SK-N-SH (cell line): ENCODE measurements around the gene ZNF32. TPM values are rescaled to one million over a fixed set of nuclear protein-coding genes. Genes with fewer than 3 reads are reported as not detected.

Experiments
- CTCF ChIA-PET: fragments of 300-600, 350-600 bp; formaldehyde crosslinking; extraction: SDS; loops from one replicate; lab custom pipeline; 2021; lab: Yijun Ruan, JAX
- POLR2A ChIA-PET: fragments of 350-600 bp; sonication (Branson Sonifier 250); formaldehyde crosslinking; extraction: SDS; loops from one replicate; lab custom pipeline; 2020; ENCODE audit warnings: antibody characterized with exemption, inconsistent platforms; lab: Yijun Ruan, JAX
- DNase-seq: peaks from one replicate; pipeline ENCODE4 v3.0.0; 2012
- H2AFZ ChIP-seq: fragments of 200-600 bp; sonication (generic); 2 replicates; pipeline ENCODE4 v1.8.1; 2016; ENCODE audit warnings: antibody characterized with exemption, mild to moderate bottlenecking, low read depth
- H3F3A ChIP-seq: fragments of 200-600 bp; sonication (generic); replicated peaks from 2 replicates; pipeline ENCODE3; 2016; ENCODE audit warnings: antibody characterized with exemption, mild to moderate bottlenecking; ENCODE audit not compliant: insufficient read depth
- H3K27ac ChIP-seq, 2 experiments: fragments of 200-500 bp in 1 of 2; fragments of 200-600 bp in 1 of 2; sonication (Bioruptor generic) in 1 of 2; sonication (generic), shearing (Covaris generic) in 1 of 2; 2 replicates each; pipeline versions ENCODE4 v1.5.1 to v1.6.1; 2014 to 2016; ENCODE audit warnings: low read depth in 2 of 2, inconsistent platforms in 1 of 2, low read length in 1 of 2, mild to moderate bottlenecking in 1 of 2, mixed read lengths in 1 of 2
- H3K27me3 ChIP-seq: fragments of 200-600 bp; sonication (generic), shearing (Covaris generic); 2 replicates; pipeline ENCODE4 v1.6.1; 2016; ENCODE audit warnings: mixed run types; ENCODE audit not compliant: insufficient read depth
- H3K36me3 ChIP-seq, 2 experiments: fragments of 200-500 bp in 1 of 2; fragments of 200-600 bp in 1 of 2; sonication (Bioruptor generic) in 1 of 2; sonication (generic) in 1 of 2; replicated peaks in 1 of 2; 2 replicates each; pipeline versions ENCODE3 to v1.5.1; 2014 to 2016; ENCODE audit warnings: low read length in 1 of 2, mild to moderate bottlenecking in 1 of 2; ENCODE audit not compliant: insufficient read depth in 2 of 2, control insufficient read depth in 1 of 2
- H3K4me1 ChIP-seq, 2 experiments: fragments of 200-500 bp in 1 of 2; fragments of 200-600 bp in 1 of 2; sonication (Bioruptor generic) in 1 of 2; sonication (generic), shearing (Covaris generic) in 1 of 2; 2 replicates each; pipeline versions ENCODE4 v1.5.1 to v1.6.1; 2014 to 2016; ENCODE audit warnings: low read depth in 1 of 2, low read length in 1 of 2, mixed run types in 1 of 2; ENCODE audit not compliant: insufficient read depth in 2 of 2, control insufficient read depth in 1 of 2
- H3K4me2 ChIP-seq: fragments of 200-600 bp; sonication (generic), shearing (Covaris generic); 2 replicates; pipeline ENCODE4 v1.6.1; 2017; ENCODE audit warnings: mixed run types
- H3K4me3 ChIP-seq, 2 experiments: fragments of 200-500 bp in 1 of 2; fragments of 200-600 bp in 1 of 2; sonication (Bioruptor generic) in 1 of 2; sonication (generic), shearing (Covaris generic) in 1 of 2; 2 replicates each; pipeline versions ENCODE4 v1.5.1 to v1.8.1; 2014 to 2016; ENCODE audit warnings: low read depth in 2 of 2, inconsistent platforms in 1 of 2, low read length in 1 of 2, mild to moderate bottlenecking in 1 of 2, mixed read lengths in 1 of 2, moderate library complexity in 1 of 2
- H3K79me2 ChIP-seq: fragments of 200-600 bp; sonication (generic); 2 replicates; pipeline ENCODE4 v1.8.1; 2017; ENCODE audit warnings: mild to moderate bottlenecking; ENCODE audit not compliant: insufficient read depth
- H3K9ac ChIP-seq: fragments of 200-600 bp; sonication (generic); 2 replicates; pipeline ENCODE4 v1.6.1; 2017; ENCODE audit warnings: mixed run types
- H3K9me2 ChIP-seq: fragments of 200-600 bp; sonication (generic); 2 replicates; pipeline ENCODE4 v1.6.1; 2017; ENCODE audit warnings: mixed run types
- H3K9me3 ChIP-seq: fragments of 200-600 bp; sonication (generic); 2 replicates; pipeline ENCODE4 v1.6.1; 2017; ENCODE audit warnings: mixed run types, mild to moderate bottlenecking, moderate library complexity
- H4K20me1 ChIP-seq: fragments of 200-600 bp; sonication (generic); 2 replicates; pipeline ENCODE4 v1.6.1; 2017; ENCODE audit warnings: mild to moderate bottlenecking, mixed run types; ENCODE audit not compliant: insufficient read depth
- CHD2 ChIP-seq: fragments of 150-350 bp; IDR thresholded peaks from 2 replicates; pipeline ENCODE4 v1.6.1; 2018; ENCODE audit warnings: low read length; ENCODE audit not compliant: partially characterized antibody
- CTCF ChIP-seq: fragments of 200-600 bp; sonication (generic); IDR thresholded peaks from 2 replicates; pipeline ENCODE4 v1.6.1; 2017; ENCODE audit warnings: antibody characterized with exemption, mild to moderate bottlenecking, moderate library complexity
- EP300 ChIP-seq, 2 experiments: IDR thresholded peaks; 2 replicates each; pipeline versions ENCODE4 v1.4.0 to v1.6.1; 2012; ENCODE audit warnings: borderline replicate concordance in 1 of 2, low read depth in 1 of 2, low read length in 1 of 2
- EZH2phosphoT487 ChIP-seq: fragments of 200-600 bp; sonication (generic); IDR thresholded peaks from 2 replicates; pipeline ENCODE4 v1.6.1; 2017; ENCODE audit warnings: low read depth, mixed run types, mild to moderate bottlenecking, antibody characterized with exemption, moderate library complexity, borderline replicate concordance
- FOXJ3 ChIP-seq: sonication (generic); formaldehyde crosslinking; IDR thresholded peaks from 2 replicates; pipeline ENCODE4 v1.5.1; 2020; ENCODE audit warnings: mild to moderate bottlenecking, missing genetic modification reagents
- GATA2 ChIP-seq: sonication (generic); formaldehyde crosslinking; IDR thresholded peaks from 2 replicates; pipeline ENCODE4 v1.5.0; 2020; ENCODE audit warnings: mild to moderate bottlenecking, missing genetic modification reagents
- JUND ChIP-seq: IDR thresholded peaks from 2 replicates; pipeline ENCODE4 v1.4.0; 2012
- NFIC ChIP-seq: IDR thresholded peaks from 2 replicates; pipeline ENCODE4 v1.4.0; 2012; ENCODE audit warnings: borderline replicate concordance
- NRF1 ChIP-seq: IDR thresholded peaks from 2 replicates; pipeline ENCODE4 v1.6.1; 2012; ENCODE audit warnings: low read depth, mild to moderate bottlenecking, low read length
- POLR2AphosphoS5 ChIP-seq: IDR thresholded peaks from 2 replicates; pipeline ENCODE4 v1.6.1; 2012; ENCODE audit warnings: low read depth, low read length
- RAD21 ChIP-seq: IDR thresholded peaks from 2 replicates; pipeline ENCODE4 v1.6.1; 2012; ENCODE audit warnings: mild to moderate bottlenecking, low read length
- RCOR1 ChIP-seq: fragments of 150-350 bp; IDR thresholded peaks from 2 replicates; pipeline ENCODE4 v1.6.1; 2017; ENCODE audit warnings: antibody characterized with exemption, low read length
- RFX5 ChIP-seq: IDR thresholded peaks from 2 replicates; pipeline ENCODE4 v1.6.1; 2012; ENCODE audit warnings: mild to moderate bottlenecking, improper control_type of control experiment, low read length
- RXRA ChIP-seq: IDR thresholded peaks from 2 replicates; pipeline ENCODE4 v1.4.0; 2012; ENCODE audit warnings: low read depth, mild to moderate bottlenecking, borderline replicate concordance
- SIN3A ChIP-seq: IDR thresholded peaks from 2 replicates; pipeline ENCODE4 v1.6.1; 2012; ENCODE audit warnings: low read depth, mild to moderate bottlenecking, low read length, moderate library complexity, borderline replicate concordance
- SMC3 ChIP-seq: IDR thresholded peaks from 2 replicates; pipeline ENCODE4 v1.6.1; 2012; ENCODE audit warnings: low read depth, low read length, improper control_type of control experiment
- TAF1 ChIP-seq: IDR thresholded peaks from 2 replicates; pipeline ENCODE4 v1.6.1; 2012; ENCODE audit warnings: low read depth, mild to moderate bottlenecking, low read length, moderate library complexity, borderline replicate concordance
- TCF12 ChIP-seq: IDR thresholded peaks from 2 replicates; pipeline ENCODE4 v1.4.0; 2012
- TEAD4 ChIP-seq: IDR thresholded peaks from 2 replicates; pipeline ENCODE4 v1.4.0; 2012; ENCODE audit warnings: mild to moderate bottlenecking, borderline replicate concordance; ENCODE audit not compliant: insufficient read depth
- WGBS: methylation state at CpG from one replicate; pipeline ENCODE4 v1.1.6; 2017; ENCODE audit warnings: low lambda C conversion rate; 5-methylcytosine and 5-hydroxymethylcytosine counted together
- polyA plus RNA-seq, 3 experiments: library from polyadenylated mRNA; depleted of rRNA; stranded (reverse); fragments of >200 nt; gene quantifications; 2 replicates each; pipeline ENCODE4 v1.2.3, GENCODE V29; 2012
- TF ChIP-seq, protein P1 (sequence below): IDR thresholded peaks from 2 replicates; pipeline ENCODE4 v1.4.0; 2012; ENCODE audit warnings: low read depth, borderline replicate concordance
- TF ChIP-seq, protein P2 (sequence below): fragments of 150-350 bp; IDR thresholded peaks from 2 replicates; pipeline ENCODE4 v1.6.1; 2017; ENCODE audit warnings: antibody characterized with exemption, low read length, low read depth, borderline replicate concordance
- TF ChIP-seq, protein P3 (sequence below): fragments of 150-350 bp; IDR thresholded peaks from 2 replicates; pipeline ENCODE4 v1.6.1; 2016; ENCODE audit warnings: mild to moderate bottlenecking, low read depth, low read length

ZNF32 gene
- polyA plus RNA-seq, 1 of the 3 experiments (the other 2 are of a cell fraction): 27.2 TPM

- TF ChIP-seq CTCF: no peak
- TF ChIP-seq, protein P1, sequence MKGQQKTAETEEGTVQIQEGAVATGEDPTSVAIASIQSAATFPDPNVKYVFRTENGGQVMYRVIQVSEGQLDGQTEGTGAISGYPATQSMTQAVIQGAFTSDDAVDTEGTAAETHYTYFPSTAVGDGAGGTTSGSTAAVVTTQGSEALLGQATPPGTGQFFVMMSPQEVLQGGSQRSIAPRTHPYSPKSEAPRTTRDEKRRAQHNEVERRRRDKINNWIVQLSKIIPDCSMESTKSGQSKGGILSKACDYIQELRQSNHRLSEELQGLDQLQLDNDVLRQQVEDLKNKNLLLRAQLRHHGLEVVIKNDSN: peak; percentile 46; the same call in 1 of the 2 replicates
- TF ChIP-seq, protein P2, sequence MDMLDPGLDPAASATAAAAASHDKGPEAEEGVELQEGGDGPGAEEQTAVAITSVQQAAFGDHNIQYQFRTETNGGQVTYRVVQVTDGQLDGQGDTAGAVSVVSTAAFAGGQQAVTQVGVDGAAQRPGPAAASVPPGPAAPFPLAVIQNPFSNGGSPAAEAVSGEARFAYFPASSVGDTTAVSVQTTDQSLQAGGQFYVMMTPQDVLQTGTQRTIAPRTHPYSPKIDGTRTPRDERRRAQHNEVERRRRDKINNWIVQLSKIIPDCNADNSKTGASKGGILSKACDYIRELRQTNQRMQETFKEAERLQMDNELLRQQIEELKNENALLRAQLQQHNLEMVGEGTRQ: no peak
- TF ChIP-seq FOXJ3 (CRISPR knock-in tag): no peak
- TF ChIP-seq RXRA: no peak
- no peak for TF ChIP-seq TCF12
- no peak for TF ChIP-seq RAD21
- TF ChIP-seq GATA2 (CRISPR knock-in tag): no peak; the same call in 1 of the 2 replicates
- TF ChIP-seq CHD2: peak; percentile 75
- TF ChIP-seq NFIC: no peak
Observed at GRCh38 chr10:43606323-43607198, 42.1 kb downstream of the ZNF32 start, which contains the start of gene ZNF485 (continued).

GRCh38 chr10:43605850-43606322 lies 42.8 kb downstream of the ZNF32 start:
- Histone ChIP-seq H3K27ac (no peak overlapping the region; a peak in 1 of 4 replicates), H3K4me3 (peak overlapping the region; percentile 73 to 76), H2AFZ (peak overlapping the region; percentile 96), H3K9me3 (no peaks in the 10 kb centered on the region), H3K79me2 (no peaks in the 10 kb centered on the region), H3K4me2 (peak overlapping the region; percentile 96), H3K9me2 (no peaks in the 10 kb centered on the region), H3K27me3 (no peaks in the 10 kb centered on the region; the same call in 1 of the 2 replicates), H3K9ac (no peak overlapping the region), H3K36me3 (peaks cover 8 to 20% of the 10 kb centered on the region in 2 experiments), H3F3A (no peaks in the 10 kb centered on the region), H4K20me1 (no peaks in the 10 kb centered on the region), H3K4me1 (peaks cover 5 to 12% of the 10 kb centered on the region in 2 experiments; a peak in 2 of 4 replicates)
- POLR2A ChIA-PET: interaction anchor here (2.3 kb wide), 1 partner anchor 42 kb away, joined by 11 read pairs; the partner anchor contains the start of gene ZNF32
- CTCF ChIA-PET: interaction anchor here (1.0 kb wide), 1 partner anchor 84 kb away, joined by 3 read pairs; no protein-coding TSS in a partner anchor
- DNase-seq: no peak
- WGBS: 56% methylated on average over 11 of the region's 12 CpGs
- TF ChIP-seq SMC3 (no peak), EZH2phosphoT487 (no peak), SIN3A (no peak), TCF12 (no peak), JUND (no peak), TEAD4 (no peak), RAD21 (no peak), EP300 (IDR thresholded peaks at IDR 0.05; ENCODE audit: borderline replicate concordance in 1 of 2, low read depth in 1 of 2, low read length in 1 of 2) (no peak), RFX5 (no peak), NRF1 (no peak), TAF1 (no peak), POLR2AphosphoS5 (no peak), FOXJ3 (CRISPR knock-in tag) (no peak), RCOR1 (no peak)
- TF ChIP-seq, protein P1: no peak
- TF ChIP-seq, protein P2: no peak
- TF ChIP-seq, protein P3, sequence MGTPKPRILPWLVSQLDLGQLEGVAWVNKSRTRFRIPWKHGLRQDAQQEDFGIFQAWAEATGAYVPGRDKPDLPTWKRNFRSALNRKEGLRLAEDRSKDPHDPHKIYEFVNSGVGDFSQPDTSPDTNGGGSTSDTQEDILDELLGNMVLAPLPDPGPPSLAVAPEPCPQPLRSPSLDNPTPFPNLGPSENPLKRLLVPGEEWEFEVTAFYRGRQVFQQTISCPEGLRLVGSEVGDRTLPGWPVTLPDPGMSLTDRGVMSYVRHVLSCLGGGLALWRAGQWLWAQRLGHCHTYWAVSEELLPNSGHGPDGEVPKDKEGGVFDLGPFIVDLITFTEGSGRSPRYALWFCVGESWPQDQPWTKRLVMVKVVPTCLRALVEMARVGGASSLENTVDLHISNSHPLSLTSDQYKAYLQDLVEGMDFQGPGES: no peak
